Measurements from ENCODE around the gene OR2T10. TPM values are rescaled to one million over a fixed set of nuclear protein-coding genes. Genes with fewer than 3 reads are reported as not detected.

OR2T10 gene
- total and polyA plus RNA-seq, 4 donors, result not detected

DNA sequence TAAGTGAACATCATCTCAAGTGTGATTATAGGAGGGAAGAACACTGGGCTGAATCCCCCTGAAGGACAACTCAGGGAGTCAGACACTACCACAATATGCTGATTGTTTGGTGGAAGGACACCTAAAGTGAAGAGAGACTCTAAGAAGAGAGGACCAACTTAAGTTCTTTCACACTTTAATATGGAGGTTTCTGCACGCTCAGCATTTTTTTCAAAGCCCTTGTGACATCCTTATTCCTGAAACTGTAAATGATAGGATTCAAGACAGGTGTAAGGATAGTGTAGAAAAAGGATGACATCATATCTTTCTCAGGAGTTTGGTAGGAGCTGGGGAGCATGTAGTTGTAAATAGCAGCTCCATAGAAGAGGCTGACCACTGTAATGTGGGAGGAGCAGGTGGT, 4.8 kb downstream of the OR2T10 start:
- Histone ChIP-seq H3K9ac (ENCODE audit: insufficient read depth in 1 of 2, low read length in 2 of 2) (no peak overlapping the region), H3K27me3 (ENCODE audit: control insufficient read depth in 3 of 3, insufficient read depth in 3 of 3, low read length in 2 of 3) (no peaks in the 10 kb centered on the region), H3K9me3 (ENCODE audit: control insufficient read depth in 4 of 4, insufficient read depth in 3 of 4, low read length in 3 of 4) (peaks cover 0 to 5% (median 0%) of the 10 kb centered on the region in 4 donors), H3K36me3 (ENCODE audit: control insufficient read depth in 4 of 4, insufficient read depth in 4 of 4, low read length in 4 of 4) (no peaks in the 10 kb centered on the region), H3K4me3 (no peak overlapping the region), H3K27ac (ENCODE audit: low read depth in 1 of 2, low read length in 1 of 2) (no peak overlapping the region), H3K4me1 (ENCODE audit: control insufficient read depth in 5 of 5, insufficient read depth in 5 of 5, low read length in 5 of 5) (no peaks in the 10 kb centered on the region)
- ATAC-seq (ENCODE audit: insufficient read depth, low FRiP score) (no peak), DNase-seq (no peak)
- no peak for TF ChIP-seq CTCF (IDR thresholded peaks at IDR 0.05; ENCODE audit: control extremely low read depth, extremely low read depth)
- 80 to 100% methylated on average over 1 of the region's 1 CpG for whole genome bisulfite sequencing, 2 donors

GRCh38 chr1:248590055-248590454, 7.4 kb downstream of the OR2T10 start:
- no peaks in the 10 kb centered on the region for H3K27me3 ChIP-seq (ENCODE audit: control insufficient read depth in 3 of 3, insufficient read depth in 3 of 3, low read length in 2 of 3)
- TF ChIP-seq CTCF (IDR thresholded peaks at IDR 0.05; ENCODE audit: control extremely low read depth, extremely low read depth), result no peak
- no peak for ATAC-seq (ENCODE audit: insufficient read depth, low FRiP score)
- no peak overlapping the region for H3K4me3 ChIP-seq
- 95 to 96% methylated on average over 17 of the region's 17 CpGs for WGBS, 2 donors
- H3K4me1 ChIP-seq (ENCODE audit: control insufficient read depth in 5 of 5, insufficient read depth in 5 of 5, low read length in 5 of 5), result no peaks in the 10 kb centered on the region
- DNase-seq, result no peak
- no peaks in the 10 kb centered on the region for H3K36me3 ChIP-seq (ENCODE audit: control insufficient read depth in 4 of 4, insufficient read depth in 4 of 4, low read length in 4 of 4)
- peaks cover 0 to 5% (median 0%) of the 10 kb centered on the region in 4 donors for H3K9me3 ChIP-seq (ENCODE audit: control insufficient read depth in 4 of 4, insufficient read depth in 3 of 4, low read length in 3 of 4)
- no peak overlapping the region for H3K9ac ChIP-seq (ENCODE audit: insufficient read depth in 1 of 2, low read length in 2 of 2)
- no peak overlapping the region for H3K27ac ChIP-seq (ENCODE audit: low read depth in 1 of 2, low read length in 1 of 2)

GRCh38 chr1:248589334-248589733, 8.2 kb downstream of the OR2T10 start:
- Histone ChIP-seq H3K4me1 (ENCODE audit: control insufficient read depth in 5 of 5, insufficient read depth in 5 of 5, low read length in 5 of 5) (no peaks in the 10 kb centered on the region), H3K27me3 (ENCODE audit: control insufficient read depth in 3 of 3, insufficient read depth in 3 of 3, low read length in 2 of 3) (no peaks in the 10 kb centered on the region), H3K9me3 (ENCODE audit: control insufficient read depth in 4 of 4, insufficient read depth in 3 of 4, low read length in 3 of 4) (peaks cover 0 to 5% (median 0%) of the 10 kb centered on the region in 4 donors), H3K36me3 (ENCODE audit: control insufficient read depth in 4 of 4, insufficient read depth in 4 of 4, low read length in 4 of 4) (no peaks in the 10 kb centered on the region), H3K4me3 (no peak overlapping the region), H3K9ac (ENCODE audit: insufficient read depth in 1 of 2, low read length in 2 of 2) (no peak overlapping the region), H3K27ac (ENCODE audit: low read depth in 1 of 2, low read length in 1 of 2) (no peak overlapping the region)
- DNase-seq (no peak), ATAC-seq (ENCODE audit: insufficient read depth, low FRiP score) (no peak)
- WGBS, 2 donors, result 87 to 91% methylated on average over 3 of the region's 3 CpGs
- no peak for TF ChIP-seq CTCF (IDR thresholded peaks at IDR 0.05; ENCODE audit: control extremely low read depth, extremely low read depth)

DNA sequence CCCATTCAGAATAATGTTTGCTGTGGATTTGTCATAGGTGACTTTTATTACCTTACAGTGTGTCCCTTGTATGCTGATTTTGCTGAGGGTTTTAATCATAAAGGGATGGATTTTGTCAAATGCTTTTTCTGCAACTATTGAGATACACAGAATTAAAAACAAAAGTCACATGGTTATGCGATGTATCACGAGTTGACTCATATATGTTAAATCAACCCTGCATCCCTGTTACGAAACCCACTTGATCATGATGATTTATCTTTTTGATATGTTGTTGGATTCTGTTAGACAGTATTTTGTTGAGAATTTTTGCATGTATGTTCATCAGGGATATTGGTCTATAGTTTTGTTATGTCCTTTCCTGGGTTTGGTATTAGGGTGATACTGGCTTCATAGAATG, 12.2 kb downstream of the OR2T10 start:
- ATAC-seq (ENCODE audit: insufficient read depth, low FRiP score), result no peak
- 83 to 86% methylated on average over 3 of the region's 3 CpGs for WGBS, 2 donors
- DNase-seq, result no peak
- no peaks in the 10 kb centered on the region for H3K4me1 ChIP-seq (ENCODE audit: control insufficient read depth in 5 of 5, insufficient read depth in 5 of 5, low read length in 5 of 5)
- no peak overlapping the region for H3K4me3 ChIP-seq
- no peak for TF ChIP-seq CTCF (IDR thresholded peaks at IDR 0.05; ENCODE audit: control extremely low read depth, extremely low read depth)
- peaks cover 0 to 1% (median 0%) of the 10 kb centered on the region in 4 donors for H3K9me3 ChIP-seq (ENCODE audit: control insufficient read depth in 4 of 4, insufficient read depth in 3 of 4, low read length in 3 of 4)
- H3K27me3 ChIP-seq (ENCODE audit: control insufficient read depth in 3 of 3, insufficient read depth in 3 of 3, low read length in 2 of 3), result no peaks in the 10 kb centered on the region
- no peak overlapping the region for H3K27ac ChIP-seq (ENCODE audit: low read depth in 1 of 2, low read length in 1 of 2)
- no peak overlapping the region for H3K9ac ChIP-seq (ENCODE audit: insufficient read depth in 1 of 2, low read length in 2 of 2)
- H3K36me3 ChIP-seq (ENCODE audit: control insufficient read depth in 4 of 4, insufficient read depth in 4 of 4, low read length in 4 of 4), result no peaks in the 10 kb centered on the region

Measured in lung (tissue), 12 donors.